ENCODE results near the gene IGLL1.

- TF ChIP-seq CTCF (IDR thresholded peaks at IDR 0.05; ENCODE audit: low read depth, low read length, missing input control) (no peak), ATF3 (IDR thresholded peaks at IDR 0.05) (no peak), TAF1 (conservative IDR thresholded peaks at IDR 0.05) (no peak), FOXA1 (IDR thresholded peaks at IDR 0.05) (no peak)
Measured at GRCh38 chr22:23552573-23552972, 27.5 kb downstream of the IGLL1 start.

All from liver (tissue), 3 donors.